Erythroblast (primary cell): ENCODE data around the gene MUS81.

Source experiments
- DNase-seq, 2 experiments: peaks; one replicate each; lab custom pipeline; 2025; lab: John Stamatoyannopoulos, UW
- GATA1 ChIP-seq: IDR thresholded peaks from 2 replicates; pipeline ENCODE4 v1.6.1; 2011; ENCODE audit warnings: low read depth, mild to moderate bottlenecking, control low read depth, low read length, moderate library complexity
- POLR2A ChIP-seq: IDR thresholded peaks from 2 replicates; pipeline ENCODE4 v1.6.1; 2011; ENCODE audit warnings: mild to moderate bottlenecking, low read length

MUS81 gene, protein sequence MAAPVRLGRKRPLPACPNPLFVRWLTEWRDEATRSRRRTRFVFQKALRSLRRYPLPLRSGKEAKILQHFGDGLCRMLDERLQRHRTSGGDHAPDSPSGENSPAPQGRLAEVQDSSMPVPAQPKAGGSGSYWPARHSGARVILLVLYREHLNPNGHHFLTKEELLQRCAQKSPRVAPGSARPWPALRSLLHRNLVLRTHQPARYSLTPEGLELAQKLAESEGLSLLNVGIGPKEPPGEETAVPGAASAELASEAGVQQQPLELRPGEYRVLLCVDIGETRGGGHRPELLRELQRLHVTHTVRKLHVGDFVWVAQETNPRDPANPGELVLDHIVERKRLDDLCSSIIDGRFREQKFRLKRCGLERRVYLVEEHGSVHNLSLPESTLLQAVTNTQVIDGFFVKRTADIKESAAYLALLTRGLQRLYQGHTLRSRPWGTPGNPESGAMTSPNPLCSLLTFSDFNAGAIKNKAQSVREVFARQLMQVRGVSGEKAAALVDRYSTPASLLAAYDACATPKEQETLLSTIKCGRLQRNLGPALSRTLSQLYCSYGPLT

DNA sequence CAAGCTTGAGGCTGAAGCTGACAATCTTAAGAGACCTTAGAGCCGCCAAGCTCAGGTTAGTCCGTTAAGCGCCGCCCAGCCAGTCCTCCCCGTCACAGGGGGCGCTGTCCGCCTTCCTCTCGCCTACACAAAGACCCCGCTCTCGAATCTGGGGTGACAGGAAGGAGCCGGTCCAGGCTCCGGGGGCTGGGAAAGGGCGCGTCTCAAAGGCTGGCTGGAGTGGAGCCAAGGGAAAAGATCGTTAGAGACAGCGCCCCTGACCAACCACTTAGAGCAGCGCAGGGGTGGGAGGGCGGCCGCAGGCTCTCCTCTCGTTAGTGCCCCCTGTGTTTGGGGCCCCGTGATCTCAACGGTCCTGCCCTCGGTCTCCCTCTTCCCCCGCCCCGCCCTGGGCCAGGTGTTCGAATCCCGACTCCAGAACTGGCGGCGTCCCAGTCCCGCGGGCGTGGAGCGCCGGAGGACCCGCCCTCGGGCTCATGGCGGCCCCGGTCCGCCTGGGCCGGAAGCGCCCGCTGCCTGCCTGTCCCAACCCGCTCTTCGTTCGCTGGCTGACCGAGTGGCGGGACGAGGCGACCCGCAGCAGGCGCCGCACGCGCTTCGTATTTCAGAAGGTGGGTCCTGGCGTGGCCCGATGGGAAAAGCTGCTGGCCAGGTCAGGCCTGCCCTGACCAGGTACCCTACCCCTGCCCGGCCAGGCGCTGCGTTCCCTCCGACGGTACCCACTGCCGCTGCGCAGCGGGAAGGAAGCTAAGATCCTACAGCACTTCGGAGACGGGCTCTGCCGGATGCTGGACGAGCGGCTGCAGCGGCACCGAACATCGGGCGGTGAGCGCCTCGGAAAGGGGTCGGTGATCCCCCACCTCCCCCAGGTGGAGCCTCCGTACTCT, at the start of gene MUS81:
TSS of gene MUS81 (plus strand) at position 156 of the 887 bp plus-strand sequence. CDS start at position 477, 321 bp downstream.
- peak; percentile 100 for DNase-seq
- no peak for TF ChIP-seq GATA1
- peak; percentile 66 for TF ChIP-seq POLR2A

DNA sequence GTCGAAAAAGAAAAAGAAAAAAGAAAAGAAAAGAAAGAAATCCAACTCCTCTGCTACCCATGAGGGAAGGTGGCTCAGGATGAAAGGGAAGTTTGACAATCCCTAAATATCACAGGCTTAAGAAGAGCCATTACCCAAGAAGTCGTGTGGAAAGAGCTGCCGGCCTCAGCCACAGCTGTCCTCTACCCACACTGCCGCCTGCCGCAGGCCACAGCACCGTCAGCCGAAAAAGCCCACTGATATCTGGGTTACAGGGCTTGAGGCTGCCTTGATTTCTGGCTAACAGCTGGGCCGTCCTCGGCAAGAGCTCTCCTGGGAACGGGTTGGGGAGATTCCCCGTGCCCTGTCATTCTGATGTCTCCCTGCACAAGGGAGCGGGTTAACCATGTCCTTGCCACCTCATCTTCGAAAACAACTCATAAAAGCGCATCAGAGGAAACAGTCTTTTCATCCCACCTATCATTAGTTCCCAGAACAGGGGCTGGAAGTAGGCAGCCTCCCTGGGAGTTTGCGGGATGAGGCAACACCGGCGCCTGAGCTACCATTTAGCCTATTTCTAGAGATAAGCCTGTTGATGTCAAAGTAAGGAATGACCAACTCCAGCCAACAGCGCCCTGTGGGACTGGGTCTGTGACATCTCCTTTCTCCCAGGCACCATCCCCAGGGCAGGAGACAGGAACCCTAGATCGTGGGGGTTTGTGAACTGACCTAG, 48.3 kb upstream of the MUS81 start:
- TF ChIP-seq POLR2A: no peak
- no peak for TF ChIP-seq GATA1

DNA sequence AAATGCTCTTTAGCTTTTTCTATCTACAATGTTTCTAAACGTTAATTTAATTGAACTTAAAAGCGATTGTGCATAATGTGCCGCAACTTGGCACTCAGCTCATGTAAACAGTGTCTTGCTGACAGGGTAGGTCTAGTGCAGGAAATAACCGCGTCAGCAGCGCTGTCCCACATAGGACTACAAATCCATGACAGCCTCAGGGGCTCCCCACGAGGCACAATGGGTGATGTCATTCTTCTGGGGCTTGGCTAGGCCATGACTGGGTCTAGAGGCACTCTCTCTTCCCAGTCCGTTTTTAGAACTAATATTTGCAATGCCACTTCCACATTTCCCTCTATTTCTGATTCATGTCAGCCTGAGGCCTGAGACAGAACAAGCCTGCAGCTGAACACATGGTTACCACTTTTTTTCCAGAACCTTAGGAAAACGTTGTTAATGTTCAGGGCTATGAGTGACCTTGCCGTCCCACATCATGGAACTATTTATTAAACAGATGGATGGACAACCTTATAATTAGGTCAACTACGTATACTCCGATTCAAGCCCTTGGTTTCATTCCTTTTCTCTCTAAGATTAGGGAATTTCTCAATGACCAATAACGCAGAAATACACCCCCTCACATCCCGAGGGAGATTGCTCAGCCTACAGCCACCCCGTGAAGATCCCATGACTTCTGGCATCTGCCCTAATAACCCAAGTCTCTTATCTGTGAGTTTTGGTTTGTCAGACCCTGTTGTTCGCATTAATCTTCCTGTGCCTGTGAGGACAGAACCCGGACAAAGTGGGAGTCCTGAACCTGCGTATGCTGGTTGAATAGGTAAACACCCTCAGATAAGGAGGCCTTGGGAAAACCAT, 45.9 kb upstream of the MUS81 start:
- no peak for TF ChIP-seq POLR2A
- TF ChIP-seq GATA1: no peak
- DNase-seq: no peak

More for the DNA sequence above, 48.3 kb upstream of the MUS81 start:
- no peak for DNase-seq

DNA sequence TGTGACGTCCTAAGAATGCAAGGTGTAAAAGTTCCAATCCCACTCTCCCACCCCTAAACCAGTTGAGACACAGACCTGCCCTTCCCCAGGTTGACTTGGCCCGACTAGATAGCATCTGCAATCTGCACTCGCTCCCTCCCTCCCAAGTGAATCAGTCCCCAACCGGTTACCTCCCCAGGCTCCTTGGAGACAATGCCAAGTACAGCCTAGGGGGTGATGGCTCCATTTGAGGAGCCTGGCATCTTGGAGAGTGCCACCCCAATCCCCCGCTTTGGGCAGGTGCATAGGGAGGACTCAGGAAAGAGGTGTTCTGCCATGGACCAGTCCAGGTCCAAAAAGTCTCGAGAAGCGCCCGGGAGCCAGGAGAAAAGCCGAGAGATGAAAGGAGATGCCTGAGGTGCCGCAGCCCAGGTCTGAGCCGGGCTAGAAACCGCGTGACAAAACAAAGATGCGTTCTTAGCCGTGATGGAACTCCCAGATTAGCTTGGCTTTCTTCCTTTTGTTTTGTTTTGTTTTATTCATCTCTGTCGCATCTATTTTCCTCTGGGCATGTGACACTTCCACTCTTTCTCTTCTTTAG, 45.2 kb upstream of the MUS81 start:
- no peak for TF ChIP-seq POLR2A
- no peak for TF ChIP-seq GATA1
- DNase-seq: no peak

DNA sequence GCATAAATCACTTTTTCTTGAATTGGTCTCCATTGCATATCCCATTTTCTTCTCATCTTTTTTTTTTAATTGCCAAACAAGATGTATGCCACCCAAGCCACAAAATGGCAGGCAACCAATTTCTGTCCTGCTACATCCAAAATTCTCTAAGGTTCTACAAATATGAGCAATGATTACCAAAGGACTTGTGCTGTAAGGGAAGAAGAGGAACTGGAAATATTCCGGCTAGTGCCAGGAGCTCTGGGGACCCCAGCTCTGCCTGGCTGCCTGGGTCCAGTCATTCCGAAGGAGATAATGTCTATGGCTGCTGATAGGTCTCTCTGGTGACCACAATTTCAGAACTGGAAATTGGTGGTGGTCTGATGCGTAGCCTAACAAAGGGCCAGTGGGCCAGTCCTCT, 43.5 kb upstream of the MUS81 start:
- no peak for DNase-seq
- TF ChIP-seq GATA1: no peak

DNA sequence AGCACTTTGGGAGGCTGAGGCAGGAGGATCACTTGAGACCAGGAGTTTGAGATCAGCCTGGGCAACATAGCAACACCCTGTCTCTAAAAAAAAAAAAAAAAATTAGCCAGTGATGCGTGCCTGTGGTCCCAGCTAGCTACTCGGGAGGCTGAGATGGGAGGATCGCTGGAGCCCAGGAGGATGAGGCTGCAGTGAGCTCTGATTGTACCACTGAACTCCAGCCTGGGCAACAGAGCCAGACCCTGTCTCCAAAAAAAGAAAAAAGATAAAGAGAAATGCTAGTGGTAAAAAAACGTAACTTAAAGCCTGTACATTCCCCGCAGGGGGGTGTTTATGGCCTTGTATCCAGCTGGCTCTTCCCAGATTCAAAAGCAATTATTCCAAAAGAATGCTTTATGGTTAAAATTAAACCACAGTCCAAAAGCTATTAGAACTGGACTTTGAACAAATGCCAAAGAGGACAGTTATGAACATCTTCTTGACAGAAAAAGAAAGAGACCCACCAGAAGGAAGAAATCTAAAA, 42.9 kb upstream of the MUS81 start:
- TF ChIP-seq POLR2A (no peak), GATA1 (no peak)
- no peak for DNase-seq

DNA sequence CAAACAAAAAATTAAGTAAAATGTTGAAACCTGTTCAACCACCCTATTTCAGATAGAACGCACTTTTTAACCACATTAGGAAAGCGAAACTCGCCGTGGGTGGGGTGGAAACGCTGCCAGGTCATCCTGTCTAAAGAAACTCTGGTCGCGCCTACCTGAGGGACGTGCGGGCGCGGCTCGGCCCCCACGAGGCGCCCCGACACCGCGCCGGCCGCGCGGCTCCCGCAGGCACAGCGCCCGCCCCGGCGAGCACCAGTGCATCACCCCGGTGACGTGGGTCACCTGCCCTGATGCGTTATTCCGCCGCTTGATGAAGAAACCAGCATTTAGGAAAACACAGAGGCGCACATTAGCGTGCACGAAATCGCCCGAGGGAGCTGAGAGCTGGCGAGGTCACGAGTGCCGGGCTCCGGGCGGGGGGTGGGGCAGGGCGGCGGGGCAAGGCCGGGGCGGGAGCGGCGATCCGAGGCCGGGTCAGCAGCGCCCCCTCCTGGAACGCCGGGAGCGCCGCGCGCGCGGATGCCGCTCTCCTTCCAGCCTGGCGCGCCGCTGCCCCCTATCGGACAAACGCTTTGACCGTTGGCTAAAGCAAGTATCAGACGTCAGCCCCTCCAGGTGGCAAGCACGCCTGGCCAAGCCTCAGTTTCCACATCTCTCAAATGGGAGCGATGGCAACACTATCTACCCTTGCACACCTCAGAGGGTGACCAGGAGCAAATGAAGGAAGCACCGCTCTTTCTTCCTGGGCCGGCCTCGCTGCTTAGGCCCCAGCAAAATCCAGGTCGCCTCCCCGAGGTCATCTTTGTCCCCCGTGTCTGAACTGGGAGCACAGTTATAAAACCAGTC, 42.2 kb upstream of the MUS81 start:
- TF ChIP-seq POLR2A (no peak), GATA1 (no peak)
- peak; percentile 91 to 97 for DNase-seq

DNA sequence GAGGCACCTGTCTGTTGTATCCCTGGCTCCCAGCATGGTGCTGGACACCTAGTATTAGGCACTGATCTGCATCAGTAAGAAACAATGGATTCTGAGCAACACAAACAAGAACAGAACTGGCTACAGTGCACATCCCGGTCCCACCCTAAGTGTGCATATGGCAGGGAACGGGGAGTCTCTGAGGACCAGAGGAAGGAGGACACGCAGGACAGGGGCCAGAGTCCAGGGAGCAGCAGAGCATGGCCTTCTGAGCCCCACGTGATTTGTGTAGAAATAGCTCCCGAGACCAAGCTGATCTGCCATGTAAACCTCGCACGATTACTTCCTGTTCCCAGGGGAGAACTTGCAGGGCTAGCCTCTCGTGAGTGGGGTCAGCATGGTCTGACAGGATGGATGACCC, 39.1 kb upstream of the MUS81 start:
- DNase-seq: no peak
- TF ChIP-seq GATA1 (no peak), POLR2A (no peak)

DNA sequence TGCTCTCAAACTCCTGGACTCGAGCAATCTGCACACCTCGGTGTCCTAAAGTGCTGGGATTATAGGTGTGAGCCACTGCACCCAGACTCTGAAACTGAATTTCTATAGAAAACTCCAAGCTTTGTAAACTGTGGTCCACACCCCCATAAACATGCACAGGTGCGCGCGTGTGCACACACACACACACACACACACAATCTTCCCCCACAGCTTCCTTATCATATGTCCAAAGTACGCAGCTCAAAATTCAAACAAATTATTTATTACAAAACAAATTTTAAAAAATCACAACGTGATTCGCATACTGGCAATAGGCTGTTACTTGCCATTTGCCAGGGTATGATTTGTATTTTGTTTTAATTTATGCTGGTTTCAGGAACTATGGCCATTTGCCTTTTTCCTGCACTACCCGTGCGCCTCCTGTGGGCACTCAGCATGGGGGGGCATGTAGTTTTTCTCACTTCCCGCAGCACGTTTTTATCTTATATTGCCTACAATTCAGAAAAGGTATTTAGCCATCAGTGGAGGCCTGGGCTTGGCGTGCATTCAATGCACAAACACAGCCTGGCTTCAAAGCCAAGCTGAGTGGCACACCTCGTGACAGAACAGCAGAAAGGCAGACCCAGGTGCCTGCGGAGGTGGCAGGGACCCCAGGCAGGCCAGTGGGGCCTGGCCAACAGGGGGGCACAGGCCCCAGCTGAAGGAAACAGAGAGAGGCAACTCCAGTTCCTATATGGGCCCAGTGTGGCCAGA, 37.3 kb upstream of the MUS81 start:
- DNase-seq: no peak
- TF ChIP-seq GATA1: no peak
- TF ChIP-seq POLR2A: no peak

DNA sequence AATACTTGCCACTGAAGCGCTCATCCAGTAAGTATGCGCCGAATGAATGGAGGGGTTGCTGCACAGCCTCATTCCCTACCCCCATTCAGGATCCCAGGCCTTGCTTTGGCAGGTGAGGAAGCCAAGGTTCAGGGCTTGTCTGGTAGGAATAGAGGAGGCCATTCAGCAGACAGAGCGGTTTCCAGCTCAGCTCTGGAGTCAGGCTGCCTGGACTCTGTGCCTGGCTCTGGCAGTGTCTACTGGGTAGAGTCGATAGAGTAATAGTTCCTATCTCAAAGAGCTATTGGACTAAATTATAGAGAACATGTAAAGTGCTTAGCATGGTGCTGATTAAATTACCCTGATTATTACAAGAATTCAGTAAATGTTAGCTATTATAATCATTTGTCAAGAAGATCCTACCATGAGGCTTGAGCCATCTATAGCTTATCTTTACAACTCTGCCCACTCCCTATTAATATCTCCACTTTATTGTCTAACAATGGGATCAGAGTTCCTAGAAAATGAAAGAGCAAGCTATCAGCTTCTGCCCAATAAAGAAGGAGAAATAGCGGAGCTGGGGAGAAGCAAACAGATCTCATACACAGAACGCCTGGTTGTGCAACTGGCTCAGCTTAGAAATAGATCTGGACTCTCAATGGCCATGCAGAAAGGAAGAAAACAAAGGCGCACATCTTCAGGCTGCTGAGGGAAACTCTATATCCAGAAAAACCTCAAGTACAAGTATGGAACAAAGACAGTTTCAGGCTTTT, 33.1 kb upstream of the MUS81 start:
- no peak for DNase-seq
- TF ChIP-seq GATA1 (no peak), POLR2A (no peak)
